Stimulated activated CD8-positive, alpha-beta memory T cell treated with anti-CD3 and anti-CD28 coated beads, Interleukin-7, amount 100 ng/mL, for 48 hours (primary cell): ENCODE data around the gene AGBL2.
"Not testable (repeated sequence)": the region's sequence is repeated elsewhere in the genome, so short reads cannot be mapped to it uniquely, and the experiment has no call there.

Source experiments
- DNase-seq, 2 donors: peaks; one replicate each; pipeline ENCODE4 v3.0.0-alpha.2; 2020; ENCODE audit warnings: low read depth in 1 of 2; ENCODE audit errors: extremely low read depth in 1 of 2

Gene AGBL2

GRCh38 chr11:47689480-47689879 is 25.7 kb downstream of the AGBL2 start:
- DNase-seq: no peak

GRCh38 chr11:47688991-47689390 is 26.2 kb downstream of the AGBL2 start:
- no peak for DNase-seq

GRCh38 chr11:47688111-47688510 is 27.1 kb downstream of the AGBL2 start:
- DNase-seq: no peak

GRCh38 chr11:47686704-47687103 is 28.5 kb downstream of the AGBL2 start:
- not testable (repeated sequence) for DNase-seq

GRCh38 chr11:47686151-47686550 is 29.0 kb downstream of the AGBL2 start:
- no peak for DNase-seq

GRCh38 chr11:47675851-47676250 is 39.3 kb downstream of the AGBL2 start:
- no peak for DNase-seq

- DNase-seq: no peak
These were observed 42.9 kb downstream of the AGBL2 start for GRCh38 chr11:47672283-47672730.

GRCh38 chr11:47669856-47670255 is 45.3 kb downstream of the AGBL2 start:
- DNase-seq: no peak

- no peak for DNase-seq
These were observed 46.5 kb downstream of the AGBL2 start for GRCh38 chr11:47668665-47669064.

- DNase-seq: no peak
These were observed 47.6 kb downstream of the AGBL2 start for GRCh38 chr11:47667555-47667954.

- DNase-seq: no peak
These were observed 48.0 kb downstream of the AGBL2 start for GRCh38 chr11:47667135-47667534.

GRCh38 chr11:47664936-47665335 is 50.2 kb downstream of the AGBL2 start:
- DNase-seq: peak in 1 of 2 donors; percentile 30

GRCh38 chr11:47661245-47661644 is 53.9 kb downstream of the AGBL2 start:
- no peak for DNase-seq

- no peak for DNase-seq
These were observed 55.9 kb downstream of the AGBL2 start for GRCh38 chr11:47659276-47659675.

- no peak for DNase-seq
These were observed 58.8 kb downstream of the AGBL2 start for GRCh38 chr11:47656260-47656885.

GRCh38 chr11:47651818-47652469 is 63.2 kb downstream of the AGBL2 start:
- DNase-seq: no peak

- DNase-seq: no peak
These were observed 65.9 kb downstream of the AGBL2 start for GRCh38 chr11:47649276-47649675.

- no peak for DNase-seq
These were observed 69.2 kb downstream of the AGBL2 start for GRCh38 chr11:47646019-47646418.

GRCh38 chr11:47645500-47645899 is 69.7 kb downstream of the AGBL2 start:
- no peak for DNase-seq

- DNase-seq: peak; percentile 94 to 96
These were observed 72.9 kb downstream of the AGBL2 start, which contains the start of gene MTCH2 for GRCh38 chr11:47642099-47642855. Gene MTCH2, minus strand, starts transcription at chr11:47642559. Its CDS starts 94 bp downstream, at chr11:47642465.

GRCh38 chr11:47641600-47642098 is 73.5 kb downstream of the AGBL2 start:
- DNase-seq: no peak

GRCh38 chr11:47640506-47640905 is 74.7 kb downstream of the AGBL2 start:
- DNase-seq: not testable (repeated sequence)
